Activated B cell treated with CpG ODN at 0.5 μM for 24 hours (primary cell): ENCODE data around the gene C2CD2L. TPM values are rescaled to one million over a fixed set of nuclear protein-coding genes. Genes with fewer than 3 reads are reported as not detected.
A peak's percentile ranks its signal among the peaks of the same experiment; 100 is the strongest.
"Not testable (repeated sequence)": the region's sequence is repeated elsewhere in the genome, so short reads cannot be mapped to it uniquely, and the experiment has no call there.

Experiments
- ATAC-seq: fragments of 200-7000 bp; cut with Tn5 transposase; one replicate; pipeline ENCODE4 v1.10.0; 2021; ENCODE audit warnings: low read depth, mild to moderate bottlenecking, moderate library complexity
- CTCF ChIA-PET: fragments of 350-600 bp; sonication (Branson Sonifier 250); formaldehyde crosslinking; loops from one replicate; lab custom pipeline; 2021; ENCODE audit warnings: antibody characterized with exemption; lab: Charles Lee
- POLR2A ChIA-PET: fragments of 350-600 bp; sonication (Branson Sonifier 250); formaldehyde crosslinking; loops from one replicate; lab custom pipeline; 2021; ENCODE audit warnings: antibody characterized with exemption; lab: Charles Lee
- DNase-seq: peaks from one replicate; pipeline ENCODE4 v3.0.0; 2022
- H3K27ac Mint-ChIP-seq: one replicate; pipeline ENCODE4 v1.8.0; 2020; ENCODE audit warnings: mixed read lengths
- H3K27me3 Mint-ChIP-seq: one replicate; pipeline ENCODE4 v1.8.0; 2021; ENCODE audit warnings: mixed read lengths
- H3K36me3 Mint-ChIP-seq: one replicate; pipeline ENCODE4 v1.8.0; 2021; ENCODE audit warnings: low read depth, mixed read lengths
- H3K4me1 Mint-ChIP-seq: one replicate; pipeline ENCODE4 v1.8.0; 2021; ENCODE audit warnings: mixed read lengths
- H3K4me3 Mint-ChIP-seq: one replicate; pipeline ENCODE4 v1.8.0; 2020; ENCODE audit warnings: mild to moderate bottlenecking, mixed read lengths
- H3K9me3 Mint-ChIP-seq: one replicate; pipeline ENCODE4 v1.8.0; 2020; ENCODE audit warnings: mixed read lengths
- CTCF ChIP-seq: fragments of 200-600 bp; IDR thresholded peaks from one replicate; pipeline ENCODE4 v1.8.0; 2022; ENCODE audit warnings: antibody characterized with exemption, mild to moderate bottlenecking
- intact Hi-C: fragments of 100-400 bp; cut with micrococcal nuclease; formaldehyde crosslinking; loops from one replicate; pipeline ENCODE4 v1.15.1; 2024
- total RNA-seq: library from RNA; stranded (reverse); gene quantifications from 2 replicates; pipeline ENCODE4 v1.2.3, GENCODE V29; 2022

The C2CD2L gene
- total RNA-seq, 1 donor from 2014 or later, result 6.7 TPM

- Mint-ChIP-seq H3K27me3 (no peaks in the 10 kb centered on the region), H3K36me3 (no peaks in the 10 kb centered on the region), H3K9me3 (no peaks in the 10 kb centered on the region), H3K4me1 (peaks cover 5% of the 10 kb centered on the region), H3K4me3 (no peak overlapping the region), H3K27ac (no peak overlapping the region)
- no peak for TF ChIP-seq CTCF
- intact Hi-C loops, result no loop called here
- ATAC-seq (no peak), DNase-seq (no peak)
- CTCF ChIA-PET, result interaction anchor here (0.6 to 1.1 kb wide), 3 partner anchors 30 to 131 kb away, joined by 3 read pairs; no protein-coding TSS in a partner anchor
- POLR2A ChIA-PET, result interaction anchor here (0.7 kb wide), 2 partner anchors 28 to 37 kb away, joined by 3 to 4 read pairs; no protein-coding TSS in a partner anchor
These were observed 59.4 kb downstream of the C2CD2L start for GRCh38 chr11:119166368-119167076.

- ChIA-PET CTCF (interaction anchor here (0.9 to 1.1 kb wide), 2 partner anchors 30 to 33 kb away, joined by 3 read pairs; no protein-coding TSS in a partner anchor), POLR2A (interaction anchor here (0.7 kb wide), 2 partner anchors 28 to 37 kb away, joined by 3 to 4 read pairs; no protein-coding TSS in a partner anchor)
- H3K9me3 Mint-ChIP-seq, H3K27ac Mint-ChIP-seq, H3K4me1 Mint-ChIP-seq, DNase-seq, H3K27me3 Mint-ChIP-seq, intact Hi-C loops, H3K36me3 Mint-ChIP-seq, ATAC-seq, H3K4me3 Mint-ChIP-seq: not testable (repeated sequence)
These were observed 59.9 kb downstream of the C2CD2L start for GRCh38 chr11:119167077-119167458.

- no peak for DNase-seq
- intact Hi-C loops, result loop anchor here (1.0 to 2.0 kb wide), 4 partner anchors 17 to 155 kb away; partner anchors contain the start of gene NHERF4
- Mint-ChIP-seq H3K4me3 (peak overlapping the region; percentile 86), H3K4me1 (peaks cover 5% of the 10 kb centered on the region), H3K27ac (no peak overlapping the region), H3K9me3 (no peaks in the 10 kb centered on the region), H3K36me3 (no peaks in the 10 kb centered on the region), H3K27me3 (no peaks in the 10 kb centered on the region)
- no peak for TF ChIP-seq CTCF
- CTCF ChIA-PET, result interaction anchor here (1.1 kb wide), 1 partner anchor 32 kb away, joined by 3 read pairs; no protein-coding TSS in a partner anchor
- POLR2A ChIA-PET, result no interaction called here
- no peak for ATAC-seq
These were observed 60.8 kb downstream of the C2CD2L start for GRCh38 chr11:119167933-119168332.

Other genes with a start within 250 kb of the C2CD2L start
- 198 and 199 TPM in 2 replicates for gene CXCR5, start 223.5 kb upstream of the C2CD2L start, total RNA-seq
- 20.4 and 21.9 TPM in 2 replicates for gene BCL9L, start 181.4 kb upstream of the C2CD2L start, total RNA-seq
- 0.27 TPM in 1 of 2 replicates, not detected in the other for gene UPK2, start 151.0 kb upstream of the C2CD2L start, total RNA-seq
- not detected in 2 replicates for gene FOXR1, start 135.6 kb upstream of the C2CD2L start, total RNA-seq
- gene CENATAC, start 109.2 kb upstream of the C2CD2L start, total RNA-seq, result 66.4 and 85.7 TPM in 2 replicates
- gene RPS25, start 89.0 kb upstream of the C2CD2L start, total RNA-seq, result 2,191 and 2,534 TPM in 2 replicates
- 56.8 and 60.1 TPM in 2 replicates for gene TRAPPC4, start 88.6 kb upstream of the C2CD2L start, total RNA-seq
- gene SLC37A4, start 76.5 kb upstream of the C2CD2L start, total RNA-seq, result 12.0 and 12.1 TPM in 2 replicates
- 120 and 122 TPM in 2 replicates for gene HYOU1, start 50.1 kb upstream of the C2CD2L start, total RNA-seq
- gene VPS11, start 39.5 kb upstream of the C2CD2L start, total RNA-seq, result 49.6 and 53.6 TPM in 2 replicates
- 17.5 and 26.9 TPM in 2 replicates for gene HMBS, start 22.5 kb upstream of the C2CD2L start, total RNA-seq
- 31.0 and 33.1 TPM in 2 replicates for gene DPAGT1, start 5.5 kb upstream of the C2CD2L start, total RNA-seq
- 47.8 and 62.6 TPM in 2 replicates for gene HINFP, start 14.2 kb downstream of the C2CD2L start, total RNA-seq
- not detected in 2 replicates for gene ABCG4, start 41.7 kb downstream of the C2CD2L start, total RNA-seq
- 9.8 TPM in 2 replicates for gene NLRX1, start 61.4 kb downstream of the C2CD2L start, total RNA-seq
- 0.13 and 0.27 TPM in 2 replicates for gene NHERF4, start 78.1 kb downstream of the C2CD2L start, total RNA-seq
- gene CBL, start 99.0 kb downstream of the C2CD2L start, total RNA-seq, result 26.2 and 27.8 TPM in 2 replicates
- 0.15 and 0.20 TPM in 2 replicates for gene MCAM, start 209.8 kb downstream of the C2CD2L start, total RNA-seq
- 20.1 and 21.2 TPM in 2 replicates for gene RNF26, start 227.2 kb downstream of the C2CD2L start, total RNA-seq
- not detected in 2 replicates for gene C1QTNF5, start 233.5 kb downstream of the C2CD2L start, total RNA-seq
- gene MFRP, start 239.4 kb downstream of the C2CD2L start, total RNA-seq, result not detected in 2 replicates